ENCODE results near the gene MBD1. TPM values are rescaled to one million over a fixed set of nuclear protein-coding genes. Genes with fewer than 3 reads are reported as not detected.
"Not testable (repeated sequence)": the region's sequence is repeated elsewhere in the genome, so short reads cannot be mapped to it uniquely, and the experiment has no call there.

MBD1 gene
- total and polyA plus RNA-seq, 3 donors from 2014 or later: 181 to 225 (median 200) TPM

GRCh38 chr18:50247561-50247960 is 33.8 kb downstream of the MBD1 start:
- H3K9me3 ChIP-seq: no peaks in the 10 kb centered on the region
- no peak for TF ChIP-seq POLR2A (IDR thresholded peaks at IDR 0.05)
- TF ChIP-seq CTCF (IDR thresholded peaks at IDR 0.05): no peak
- H3K4me1 ChIP-seq: no peaks in the 10 kb centered on the region
- intact Hi-C loops (cut with DNase I; ENCODE audit: low total_unique reads): no loop called here
- no peak overlapping the region for H3K27ac ChIP-seq
- H3K36me3 ChIP-seq (ENCODE audit: low read depth, missing control alignments): no peaks in the 10 kb centered on the region
- no peak for DNase-seq
- H3K4me3 ChIP-seq: no peak overlapping the region
- H3K27me3 ChIP-seq: no peaks in the 10 kb centered on the region

- DNase-seq; H3K27me3 ChIP-seq; H3K4me3 ChIP-seq; H3K4me1 ChIP-seq; H3K27ac ChIP-seq; intact Hi-C loops (cut with DNase I; ENCODE audit: low total_unique reads); H3K9me3 ChIP-seq; H3K36me3 ChIP-seq (ENCODE audit: low read depth, missing control alignments): not testable (repeated sequence)
- whole genome bisulfite sequencing, 2 donors: 73 to 83% methylated on average over 8 of the region's 8 CpGs
Observed at GRCh38 chr18:50241768-50242167, 39.6 kb downstream of the MBD1 start.

GRCh38 chr18:50240080-50240563 is 41.2 kb downstream of the MBD1 start:
- TF ChIP-seq CTCF (IDR thresholded peaks at IDR 0.05) (no peak), POLR2A (IDR thresholded peaks at IDR 0.05) (no peak)
- WGBS, 2 donors: 88 to 93% methylated on average over 3 of the region's 3 CpGs
- intact Hi-C loops (cut with DNase I; ENCODE audit: low total_unique reads): no loop called here

GRCh38 chr18:50232419-50232818 is 48.9 kb downstream of the MBD1 start:
- H3K27ac ChIP-seq: no peak overlapping the region
- DNase-seq: no peak
- H3K27me3 ChIP-seq: no peaks in the 10 kb centered on the region
- no peak overlapping the region for H3K4me3 ChIP-seq
- no peaks in the 10 kb centered on the region for H3K4me1 ChIP-seq
- H3K9me3 ChIP-seq: no peaks in the 10 kb centered on the region
- no peaks in the 10 kb centered on the region for H3K36me3 ChIP-seq (ENCODE audit: low read depth, missing control alignments)
- no peak for TF ChIP-seq CTCF (IDR thresholded peaks at IDR 0.05)
- no peak for TF ChIP-seq POLR2A (IDR thresholded peaks at IDR 0.05)
- intact Hi-C loops (cut with DNase I; ENCODE audit: low total_unique reads): no loop called here
- 64 to 78% methylated on average over 2 of the region's 2 CpGs for WGBS, 2 donors

More at GRCh38 chr18:50240080-50240563, 41.2 kb downstream of the MBD1 start:
- H3K36me3 ChIP-seq (ENCODE audit: low read depth, missing control alignments): no peaks in the 10 kb centered on the region
- no peaks in the 10 kb centered on the region for H3K4me1 ChIP-seq
- no peaks in the 10 kb centered on the region for H3K27me3 ChIP-seq
- DNase-seq: no peak
- no peak overlapping the region for H3K4me3 ChIP-seq
- no peaks in the 10 kb centered on the region for H3K9me3 ChIP-seq
- no peak overlapping the region for H3K27ac ChIP-seq

GRCh38 chr18:50231621-50232020 is 49.7 kb downstream of the MBD1 start:
- TF ChIP-seq POLR2A (IDR thresholded peaks at IDR 0.05) (no peak), CTCF (IDR thresholded peaks at IDR 0.05) (no peak)
- Histone ChIP-seq H3K36me3 (ENCODE audit: low read depth, missing control alignments) (no peaks in the 10 kb centered on the region), H3K4me1 (no peaks in the 10 kb centered on the region), H3K27me3 (no peaks in the 10 kb centered on the region), H3K27ac (no peak overlapping the region), H3K4me3 (no peak overlapping the region), H3K9me3 (no peaks in the 10 kb centered on the region)
- intact Hi-C loops (cut with DNase I; ENCODE audit: low total_unique reads): no loop called here
- WGBS, 2 donors: 70 to 79% methylated on average over 4 of the region's 4 CpGs
- DNase-seq: no peak

- H3K27ac ChIP-seq; intact Hi-C loops (cut with DNase I; ENCODE audit: low total_unique reads); H3K27me3 ChIP-seq; H3K9me3 ChIP-seq; H3K36me3 ChIP-seq (ENCODE audit: low read depth, missing control alignments); DNase-seq; H3K4me1 ChIP-seq; H3K4me3 ChIP-seq: not testable (repeated sequence)
- WGBS, 2 donors: 84 to 85% methylated on average over 4 of the region's 4 CpGs
Observed at GRCh38 chr18:50220249-50220648, 61.1 kb downstream of the MBD1 start.

All from testis (tissue), 3 donors.